ENCODE data around the gene ERBB2. TPM values are rescaled to one million over a fixed set of nuclear protein-coding genes. Genes with fewer than 3 reads are reported as not detected.

Gene ERBB2
- total RNA-seq, 2 experiments from 2014 or later, result 5.9 to 6.3 TPM

GRCh38 chr17:39667262-39667944, 32.5 kb upstream of the ERBB2 start:
- no peaks in the 10 kb centered on the region for H3K36me3 Mint-ChIP-seq
- CTCF ChIA-PET, result interaction anchor here (0.6 to 6.5 kb wide), 9 partner anchors 11 to 116 kb away, joined by 3 to 57 read pairs (median 15); no protein-coding TSS in a partner anchor
- no peak for DNase-seq
- H3K4me1 Mint-ChIP-seq (ENCODE audit: low read depth), result peaks cover 11% of the 10 kb centered on the region
- H3K27me3 Mint-ChIP-seq, result peaks cover 25% of the 10 kb centered on the region
- no peaks in the 10 kb centered on the region for H3K9me3 Mint-ChIP-seq
- H3K4me3 Mint-ChIP-seq, result peak overlapping the region; percentile 23
- POLR2A ChIA-PET, result interaction anchor here (1.3 to 1.7 kb wide), 2 partner anchors 14 to 43 kb away, joined by 3 to 4 read pairs; no protein-coding TSS in a partner anchor
- H3K27ac Mint-ChIP-seq, result no peak overlapping the region
- intact Hi-C loops (cut with micrococcal nuclease), result no loop called here

- no peaks in the 10 kb centered on the region for H3K9me3 Mint-ChIP-seq
- DNase-seq, result peak; percentile 76
- POLR2A ChIA-PET, result interaction anchor here (0.7 to 1.7 kb wide), 3 partner anchors 14 to 44 kb away, joined by 3 to 4 read pairs (median 4); no protein-coding TSS in a partner anchor
- H3K4me3 Mint-ChIP-seq, result peak within 1 kb of the TSS; percentile 35
- H3K36me3 Mint-ChIP-seq, result no peaks in the 10 kb centered on the region
- H3K27me3 Mint-ChIP-seq, result peaks cover 25% of the 10 kb centered on the region
- CTCF ChIA-PET, result interaction anchor here (0.6 to 6.5 kb wide), 16 partner anchors 11 to 1115 kb away, joined by 3 to 57 read pairs (median 4); partner anchors contain the start of genes IKZF3 and MIEN1
- intact Hi-C loops (cut with micrococcal nuclease), result no loop called here
- H3K4me1 Mint-ChIP-seq (ENCODE audit: low read depth), result peaks cover 11% of the 10 kb centered on the region
- H3K27ac Mint-ChIP-seq, result no peak within 1 kb of the TSS
Measured at GRCh38 chr17:39667945-39668924, 31.6 kb upstream of the ERBB2 start, which contains the start of gene PNMT. Gene PNMT, plus strand, starts transcription at chr17:39668453. Its CDS starts 23 bp downstream, at chr17:39668476.

- Mint-ChIP-seq H3K4me1 (ENCODE audit: low read depth) (peaks cover 11% of the 10 kb centered on the region), H3K27ac (no peak overlapping the region), H3K9me3 (no peaks in the 10 kb centered on the region), H3K27me3 (peaks cover 25% of the 10 kb centered on the region), H3K4me3 (no peak overlapping the region), H3K36me3 (no peaks in the 10 kb centered on the region)
- ChIA-PET CTCF (interaction anchor here (0.6 to 6.5 kb wide), 14 partner anchors 9 to 496 kb away, joined by 3 to 57 read pairs (median 4); partner anchors contain the start of gene MIEN1), POLR2A (no interaction called here)
- no peak for DNase-seq
- intact Hi-C loops (cut with micrococcal nuclease), result no loop called here
Measured at GRCh38 chr17:39669897-39670735, 29.7 kb upstream of the ERBB2 start.

- Mint-ChIP-seq H3K27ac (no peak overlapping the region), H3K27me3 (peaks cover 23% of the 10 kb centered on the region), H3K9me3 (no peaks in the 10 kb centered on the region), H3K4me3 (no peak overlapping the region), H3K36me3 (no peaks in the 10 kb centered on the region), H3K4me1 (ENCODE audit: low read depth) (peaks cover 15% of the 10 kb centered on the region)
- DNase-seq, result no peak
- intact Hi-C loops (cut with micrococcal nuclease), result no loop called here
- ChIA-PET POLR2A (no interaction called here), CTCF (interaction anchor here (0.6 to 6.5 kb wide), 11 partner anchors 9 to 496 kb away, joined by 3 to 57 read pairs (median 4); partner anchors contain the start of gene MIEN1)
Measured at GRCh38 chr17:39670746-39671145, 29.1 kb upstream of the ERBB2 start.

- DNase-seq, result peak; percentile 28
- Mint-ChIP-seq H3K36me3 (no peaks in the 10 kb centered on the region), H3K4me1 (ENCODE audit: low read depth) (peaks cover 26% of the 10 kb centered on the region), H3K27ac (no peak overlapping the region), H3K9me3 (no peaks in the 10 kb centered on the region), H3K27me3 (peaks cover 13% of the 10 kb centered on the region), H3K4me3 (no peak overlapping the region)
- POLR2A ChIA-PET, result no interaction called here
- CTCF ChIA-PET, result interaction anchor here (1.2 to 6.5 kb wide), 7 partner anchors 7 to 124 kb away, joined by 3 to 57 read pairs (median 6); partner anchors contain the start of gene MIEN1
- intact Hi-C loops (cut with micrococcal nuclease), result no loop called here
Measured at GRCh38 chr17:39671651-39672521, 28.0 kb upstream of the ERBB2 start.

- H3K4me1 Mint-ChIP-seq (ENCODE audit: low read depth), result peaks cover 34% of the 10 kb centered on the region
- H3K27ac Mint-ChIP-seq, result no peak overlapping the region
- no peak overlapping the region for H3K4me3 Mint-ChIP-seq
- ChIA-PET CTCF (interaction anchor here (1.3 to 6.5 kb wide), 4 partner anchors 15 to 51 kb away, joined by 3 to 57 read pairs (median 10); partner anchors contain the start of gene PGAP3), POLR2A (no interaction called here)
- H3K27me3 Mint-ChIP-seq, result peaks cover 11% of the 10 kb centered on the region
- no peak for DNase-seq
- no peaks in the 10 kb centered on the region for H3K36me3 Mint-ChIP-seq
- intact Hi-C loops (cut with micrococcal nuclease), result no loop called here
- H3K9me3 Mint-ChIP-seq, result no peaks in the 10 kb centered on the region
Measured at GRCh38 chr17:39672522-39673334, 27.1 kb upstream of the ERBB2 start.

- Mint-ChIP-seq H3K36me3 (no peaks in the 10 kb centered on the region), H3K4me3 (no peak overlapping the region), H3K9me3 (no peaks in the 10 kb centered on the region), H3K4me1 (ENCODE audit: low read depth) (peaks cover 37% of the 10 kb centered on the region), H3K27me3 (peaks cover 10% of the 10 kb centered on the region), H3K27ac (no peak overlapping the region)
- intact Hi-C loops (cut with micrococcal nuclease), result no loop called here
- DNase-seq, result no peak
- ChIA-PET CTCF (interaction anchor here (1.3 to 6.5 kb wide), 3 partner anchors 14 to 52 kb away, joined by 3 to 57 read pairs (median 3); partner anchors contain the start of gene PGAP3), POLR2A (no interaction called here)
Measured at GRCh38 chr17:39673335-39674081, 26.4 kb upstream of the ERBB2 start.

- Mint-ChIP-seq H3K27me3 (peaks cover 7% of the 10 kb centered on the region), H3K4me3 (no peak overlapping the region), H3K4me1 (ENCODE audit: low read depth) (peaks cover 41% of the 10 kb centered on the region), H3K27ac (no peak overlapping the region), H3K36me3 (no peaks in the 10 kb centered on the region), H3K9me3 (no peaks in the 10 kb centered on the region)
- DNase-seq, result no peak
- POLR2A ChIA-PET, result no interaction called here
- CTCF ChIA-PET, result interaction anchor here (1.4 to 6.5 kb wide), 3 partner anchors 14 to 52 kb away, joined by 3 to 57 read pairs (median 19); partner anchors contain the start of gene PGAP3
- intact Hi-C loops (cut with micrococcal nuclease), result no loop called here
Measured at GRCh38 chr17:39674179-39674578, 25.7 kb upstream of the ERBB2 start.

- POLR2A ChIA-PET, result interaction anchor here (0.7 kb wide), 1 partner anchor 13 kb away, joined by 4 read pairs; the partner anchor contains the start of gene PGAP3
- H3K27ac Mint-ChIP-seq, result no peak overlapping the region
Measured at GRCh38 chr17:39674702-39675389, 25.0 kb upstream of the ERBB2 start.

More at GRCh38 chr17:39674702-39675389, 25.0 kb upstream of the ERBB2 start:
- Mint-ChIP-seq H3K9me3 (no peaks in the 10 kb centered on the region), H3K4me3 (no peak overlapping the region), H3K4me1 (ENCODE audit: low read depth) (peaks cover 47% of the 10 kb centered on the region), H3K36me3 (no peaks in the 10 kb centered on the region), H3K27me3 (peaks cover 2% of the 10 kb centered on the region)
- intact Hi-C loops (cut with micrococcal nuclease), result no loop called here
- DNase-seq, result no peak
- CTCF ChIA-PET, result interaction anchor here (1.9 to 4.3 kb wide), 2 partner anchors 9 to 21 kb away, joined by 5 to 19 read pairs; partner anchors contain the start of gene TCAP

All from activated CD4-positive, alpha-beta memory T cell treated with anti-CD3 and anti-CD28 coated beads for 36 hours (primary cell).